Keratinocyte (primary cell): ENCODE data around the gene LCN10. TPM values are rescaled to one million over a fixed set of nuclear protein-coding genes. Genes with fewer than 3 reads are reported as not detected.

ENCODE experiments used
- DNase-seq: peaks from one replicate; pipeline ENCODE4 v3.0.0-alpha.2; 2011; ENCODE audit warnings: low read depth, missing footprints, low spot score
- FAIRE-seq: peaks from 2 replicates; lab custom pipeline; 2011; peaks lifted over from hg19 to GRCh38; lab: Jason Lieb, UNC
- H2AFZ ChIP-seq: 2 replicates; pipeline ENCODE4 v1.6.0; 2012; ENCODE audit warnings: low read length, control low read depth, inconsistent platforms; ENCODE audit not compliant: control insufficient read depth
- H3K27ac ChIP-seq: 2 replicates; pipeline ENCODE4 v1.5.1; 2011; ENCODE audit warnings: low read length; ENCODE audit not compliant: control insufficient read depth, insufficient read depth
- H3K27me3 ChIP-seq: 3 replicates; pipeline ENCODE4 v1.6.0; 2011; ENCODE audit warnings: low read length; ENCODE audit not compliant: control insufficient read depth, insufficient read depth; ENCODE audit errors: extremely low read depth
- H3K36me3 ChIP-seq, 2 experiments: 2 replicates in 1 of 2; 3 replicates in 1 of 2; pipeline ENCODE4 v1.5.1; 2011; ENCODE audit warnings: low read length in 2 of 2, mild to moderate bottlenecking in 1 of 2; ENCODE audit not compliant: control insufficient read depth in 2 of 2, insufficient read depth in 2 of 2; ENCODE audit errors: extremely low read depth in 1 of 2
- H3K4me1 ChIP-seq: 3 replicates; pipeline ENCODE4 v1.5.1; 2011; ENCODE audit warnings: low read length; ENCODE audit not compliant: control insufficient read depth, insufficient read depth; ENCODE audit errors: extremely low read depth
- H3K4me2 ChIP-seq: 3 replicates; pipeline ENCODE4 v1.6.0; 2011; ENCODE audit warnings: low read depth, low read length; ENCODE audit not compliant: control insufficient read depth, insufficient read depth; ENCODE audit errors: extremely low read depth
- H3K4me3 ChIP-seq, 3 experiments: fragments of 200-600 bp in 1 of 3; sonication (generic) in 1 of 3; 2 replicates in 2 of 3; 3 replicates in 1 of 3; pipeline ENCODE4 v1.5.1; 2011 to 2016; ENCODE audit warnings: low read length in 3 of 3, mild to moderate bottlenecking in 3 of 3, control low read depth in 2 of 3, inconsistent platforms in 1 of 3, low read depth in 1 of 3, mixed read lengths in 1 of 3, mixed run types in 1 of 3, moderate library complexity in 1 of 3; ENCODE audit not compliant: control insufficient read depth in 2 of 3, insufficient read depth in 2 of 3; ENCODE audit errors: extremely low read depth in 1 of 3
- H3K79me2 ChIP-seq: 2 replicates; pipeline ENCODE4 v1.6.0; 2012; ENCODE audit warnings: low read length; ENCODE audit not compliant: control insufficient read depth, insufficient read depth
- H3K9ac ChIP-seq: 3 replicates; pipeline ENCODE4 v1.6.0; 2011; ENCODE audit warnings: low read length; ENCODE audit not compliant: control insufficient read depth, insufficient read depth; ENCODE audit errors: extremely low read depth
- H3K9me1 ChIP-seq: 3 replicates; pipeline ENCODE4 v1.6.0; 2011; ENCODE audit warnings: low read length; ENCODE audit not compliant: control insufficient read depth, insufficient read depth; ENCODE audit errors: extremely low read depth
- H3K9me3 ChIP-seq: 2 replicates; pipeline ENCODE4 v1.5.1; 2012; ENCODE audit warnings: low read depth, low read length; ENCODE audit not compliant: control insufficient read depth
- H4K20me1 ChIP-seq: 3 replicates; pipeline ENCODE4 v1.6.0; 2011; ENCODE audit warnings: low read length; ENCODE audit not compliant: control insufficient read depth, insufficient read depth; ENCODE audit errors: extremely low read depth
- EZH2 ChIP-seq: IDR thresholded peaks from one replicate; pipeline ENCODE4 v1.6.1; 2012; ENCODE audit warnings: inconsistent platforms, mild to moderate bottlenecking, low read length, moderate library complexity
- dilution Hi-C: fragments of 300-500 bp; cut with MboI; formaldehyde crosslinking; loops from one replicate; pipeline ENCODE4 v1.7.0; 2020; ENCODE audit warnings: low sequenced_read_pairs; ENCODE audit not compliant: extremely low pct_ligation_motif_present
- polyA plus RNA-seq, 5 experiments: library from polyadenylated mRNA; depleted of rRNA in 3 of 5; stranded (reverse) in 3 of 5; stranded (forward) in 1 of 5; unstranded in 1 of 5; fragments of >200 nt; gene quantifications; 1 replicate in 1 of 5; 2 replicates in 3 of 5; 3 replicates in 1 of 5; pipeline versions ENCODE4 v1.2.1 to v1.2.3, GENCODE V29; 2011 to 2012; ENCODE audit warnings: missing spikeins in 2 of 5, low read depth in 1 of 5, low replicate concordance in 1 of 5
- TF ChIP-seq, protein P1 (sequence below), 3 experiments: IDR thresholded peaks in 1 of 3; conservative IDR thresholded peaks in 1 of 3; optimal IDR thresholded peaks in 1 of 3; 2 replicates in 2 of 3; 3 replicates in 1 of 3; pipeline versions ENCODE3 to v1.5.1; 2011; ENCODE audit warnings: low read length in 3 of 3, mild to moderate bottlenecking in 3 of 3, moderate library complexity in 2 of 3, control low read depth in 1 of 3, inconsistent platforms in 1 of 3; ENCODE audit not compliant: insufficient read depth in 2 of 3; ENCODE audit errors: extremely low read depth in 1 of 3

LCN10 gene
- polyA plus RNA-seq, 1 donor (not counting 4 experiments of a cell fraction or from before 2014, with no cell fraction given) = not detected

DNA sequence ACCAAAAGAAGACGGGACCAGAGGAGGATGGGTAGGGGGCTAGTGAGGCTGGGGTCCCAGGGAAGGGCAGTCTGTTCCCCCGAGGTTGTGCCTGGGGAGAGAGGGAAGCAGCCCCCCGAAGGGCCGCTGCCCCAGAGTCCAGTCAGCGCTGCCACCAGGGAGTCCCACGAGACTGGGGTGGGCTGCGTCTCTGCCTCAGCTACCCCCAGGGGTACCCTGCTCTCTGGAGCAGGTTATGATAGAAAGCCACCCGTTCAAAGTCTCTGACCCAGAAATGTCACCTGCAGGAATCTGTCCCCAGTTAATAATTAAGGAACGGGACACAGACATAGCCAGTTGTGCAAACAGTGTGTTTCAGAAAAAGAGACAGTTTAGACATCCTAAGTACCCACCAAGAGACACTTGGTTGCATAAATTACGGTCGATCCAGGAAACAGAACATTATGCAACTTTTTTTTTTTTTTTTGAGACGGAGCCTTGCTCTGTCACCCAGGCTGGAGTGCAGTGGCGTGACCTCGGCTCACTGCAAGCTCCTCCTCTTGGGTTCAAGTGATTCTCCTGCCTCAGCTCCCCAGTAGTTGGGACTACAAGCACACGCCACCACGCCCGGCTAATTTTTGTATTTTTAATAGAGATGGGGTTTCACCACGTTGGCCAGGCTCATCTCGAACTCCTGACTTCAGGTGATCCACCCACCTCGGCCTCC is 44.8 kb downstream of the LCN10 start:
- Histone ChIP-seq H4K20me1 (peaks cover 5% of the 10 kb centered on the region), H3K4me3 (no peak overlapping the region), H3K4me2 (no peak overlapping the region), H3K4me1 (peaks cover 17% of the 10 kb centered on the region), H3K9me3 (no peaks in the 10 kb centered on the region), H3K79me2 (no peaks in the 10 kb centered on the region), H3K27me3 (peaks cover 24% of the 10 kb centered on the region), H3K9ac (no peak overlapping the region), H3K27ac (no peak overlapping the region), H2AFZ (no peak overlapping the region), H3K9me1 (no peaks in the 10 kb centered on the region), H3K36me3 (no peaks in the 10 kb centered on the region)
- FAIRE-seq (no peak), DNase-seq (no peak)
- TF ChIP-seq EZH2 = no peak
- dilution Hi-C loops = no loop called here

DNA sequence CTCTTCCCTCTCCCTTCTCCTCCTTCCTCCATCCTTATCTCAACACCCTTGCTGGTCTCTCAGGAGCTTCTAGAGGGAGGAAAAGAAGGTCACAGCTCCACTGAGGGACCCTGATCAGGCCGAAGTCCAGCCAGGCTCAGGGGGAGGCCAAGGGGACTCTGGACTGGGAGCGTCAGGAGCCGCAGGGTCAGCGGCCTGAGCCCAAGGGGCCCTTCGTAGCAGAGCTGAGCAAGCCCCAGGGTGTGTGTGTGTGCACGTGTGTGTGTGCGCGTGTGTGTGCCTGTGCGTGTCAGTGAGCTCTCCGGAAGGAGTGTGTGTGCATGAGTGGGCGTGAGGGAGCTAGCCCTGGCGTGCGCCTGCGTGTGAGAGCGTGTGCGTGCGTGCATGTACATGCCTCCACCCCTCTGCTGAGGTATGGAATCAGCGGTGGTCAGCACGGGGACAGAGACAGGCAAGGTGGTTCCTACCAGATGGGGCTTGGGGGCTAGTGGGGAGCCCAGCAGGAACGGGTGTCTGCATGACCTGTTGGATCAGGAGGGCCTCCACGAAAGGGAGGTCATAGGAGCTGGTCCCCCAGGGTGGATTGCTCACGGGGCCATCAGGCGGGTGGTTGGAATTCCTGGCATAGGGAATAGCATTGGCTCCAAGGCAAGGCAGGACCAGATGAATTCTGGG is 45.5 kb downstream of the LCN10 start:
- Histone ChIP-seq H2AFZ (no peak overlapping the region), H3K9me3 (no peaks in the 10 kb centered on the region), H3K79me2 (no peaks in the 10 kb centered on the region), H3K9ac (no peak overlapping the region), H3K36me3 (no peaks in the 10 kb centered on the region), H3K27me3 (peaks cover 24% of the 10 kb centered on the region), H3K9me1 (no peaks in the 10 kb centered on the region), H3K4me3 (no peak overlapping the region), H3K4me1 (peaks cover 17% of the 10 kb centered on the region), H3K27ac (no peak overlapping the region), H3K4me2 (no peak overlapping the region), H4K20me1 (peaks cover 5% of the 10 kb centered on the region)
- dilution Hi-C loops = no loop called here
- DNase-seq = peak; percentile 50
- FAIRE-seq = no peak
- no peak for TF ChIP-seq EZH2
- TF ChIP-seq, protein P1, sequence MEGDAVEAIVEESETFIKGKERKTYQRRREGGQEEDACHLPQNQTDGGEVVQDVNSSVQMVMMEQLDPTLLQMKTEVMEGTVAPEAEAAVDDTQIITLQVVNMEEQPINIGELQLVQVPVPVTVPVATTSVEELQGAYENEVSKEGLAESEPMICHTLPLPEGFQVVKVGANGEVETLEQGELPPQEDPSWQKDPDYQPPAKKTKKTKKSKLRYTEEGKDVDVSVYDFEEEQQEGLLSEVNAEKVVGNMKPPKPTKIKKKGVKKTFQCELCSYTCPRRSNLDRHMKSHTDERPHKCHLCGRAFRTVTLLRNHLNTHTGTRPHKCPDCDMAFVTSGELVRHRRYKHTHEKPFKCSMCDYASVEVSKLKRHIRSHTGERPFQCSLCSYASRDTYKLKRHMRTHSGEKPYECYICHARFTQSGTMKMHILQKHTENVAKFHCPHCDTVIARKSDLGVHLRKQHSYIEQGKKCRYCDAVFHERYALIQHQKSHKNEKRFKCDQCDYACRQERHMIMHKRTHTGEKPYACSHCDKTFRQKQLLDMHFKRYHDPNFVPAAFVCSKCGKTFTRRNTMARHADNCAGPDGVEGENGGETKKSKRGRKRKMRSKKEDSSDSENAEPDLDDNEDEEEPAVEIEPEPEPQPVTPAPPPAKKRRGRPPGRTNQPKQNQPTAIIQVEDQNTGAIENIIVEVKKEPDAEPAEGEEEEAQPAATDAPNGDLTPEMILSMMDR (optimal IDR thresholded peaks at IDR 0.05 in 1 of 3, IDR thresholded peaks at IDR 0.05 in 1 of 3, conservative IDR thresholded peaks at IDR 0.05 in 1 of 3; ENCODE audit: extremely low read depth in 1 of 3, insufficient read depth in 2 of 3, low read length in 3 of 3) = no peak
